NCI-H82 (cell line): ENCODE results near the gene SRPRB.

Source experiments
- DNase-seq: peaks from one replicate; lab custom pipeline; 2025; lab: John Stamatoyannopoulos, UW

Gene SRPRB

DNA sequence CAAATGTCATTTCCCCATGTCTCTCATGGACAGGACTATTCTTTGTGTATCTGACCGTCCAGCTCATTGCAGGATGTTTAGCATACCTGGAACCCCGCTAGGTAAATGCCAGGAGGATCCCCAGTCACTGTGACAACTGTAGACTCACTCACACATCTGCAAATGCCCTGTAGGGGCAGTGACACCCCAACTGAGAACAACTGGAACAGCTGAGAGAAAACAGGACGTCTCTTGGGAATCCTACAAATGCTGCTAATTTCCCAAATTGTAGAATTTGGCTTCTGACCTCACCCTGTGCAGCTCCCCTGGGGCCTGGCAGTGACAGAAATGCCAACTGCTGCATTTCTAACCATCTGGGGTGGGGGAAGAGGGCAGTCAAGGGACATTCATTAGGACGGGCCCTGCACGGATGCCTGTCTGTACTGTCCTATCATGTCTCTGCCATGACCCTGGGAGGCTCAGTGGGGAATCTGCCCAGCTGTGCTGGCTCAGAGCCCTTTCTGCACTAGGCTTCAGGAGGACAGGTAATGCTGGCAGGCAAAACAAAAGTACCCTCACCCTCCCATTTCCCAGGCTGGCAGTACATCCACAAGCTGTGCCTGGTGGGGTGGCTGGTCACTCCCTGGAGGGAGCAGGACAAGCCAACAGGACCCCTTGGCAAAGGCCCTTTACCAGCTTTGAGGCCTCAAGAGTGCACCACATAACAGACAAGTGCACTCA, 59.7 kb downstream of the SRPRB start:
- no peak for DNase-seq

DNA sequence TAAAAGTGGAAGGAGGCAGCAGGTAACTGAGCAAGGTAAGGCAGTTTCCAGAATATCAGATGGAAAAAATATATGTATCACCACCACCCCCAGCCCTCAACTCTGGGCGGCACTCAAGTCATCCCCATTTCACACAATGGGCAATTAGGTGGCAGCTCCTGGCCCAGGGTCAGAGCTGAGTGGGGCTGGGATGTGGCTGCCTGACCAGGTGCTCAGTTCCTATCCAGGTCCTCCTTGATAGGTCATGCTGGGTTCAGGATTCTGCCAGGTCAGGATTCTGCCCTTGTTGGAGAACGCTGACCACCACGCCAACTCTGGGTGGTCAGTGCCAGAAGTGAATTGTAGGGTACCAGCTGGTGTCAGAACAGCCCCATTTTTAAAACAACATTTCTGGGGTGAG, 60.5 kb downstream of the SRPRB start:
- DNase-seq, result no peak

DNA sequence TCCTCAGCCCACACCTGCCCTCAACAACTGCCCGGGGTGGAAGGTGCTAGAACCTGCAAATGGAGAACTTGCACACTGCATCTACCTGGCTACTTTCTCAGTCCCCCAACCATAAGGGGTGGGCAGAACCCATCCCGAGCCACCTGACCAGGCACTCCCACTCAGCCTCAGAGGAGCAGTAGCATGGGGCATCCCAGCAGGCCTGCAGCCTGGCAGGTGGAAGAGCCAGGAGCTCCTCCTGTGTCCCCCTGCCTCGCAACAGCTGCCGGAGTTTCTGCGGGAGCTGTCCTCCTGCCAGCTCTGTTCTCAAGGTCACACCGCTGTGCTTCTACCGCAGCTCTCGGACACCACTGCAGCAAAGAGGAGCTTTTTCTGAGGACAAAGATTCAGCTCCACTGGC, 62.6 kb downstream of the SRPRB start:
- no peak for DNase-seq

GRCh38 chr3:133868758-133869475, 63.3 kb downstream of the SRPRB start:
- no peak for DNase-seq

GRCh38 chr3:133869586-133869985, 64.0 kb downstream of the SRPRB start:
- no peak for DNase-seq

- DNase-seq, result no peak
These were observed 65.2 kb downstream of the SRPRB start for GRCh38 chr3:133870822-133871221.
